ENCODE results near the gene FOXI3. TPM values are rescaled to one million over a fixed set of nuclear protein-coding genes. Genes with fewer than 3 reads are reported as not detected.

The FOXI3 gene
- total and polyA plus RNA-seq, 2 donors (not counting 3 experiments of a cell fraction or from before 2014, with no cell fraction given) = not detected

DNA sequence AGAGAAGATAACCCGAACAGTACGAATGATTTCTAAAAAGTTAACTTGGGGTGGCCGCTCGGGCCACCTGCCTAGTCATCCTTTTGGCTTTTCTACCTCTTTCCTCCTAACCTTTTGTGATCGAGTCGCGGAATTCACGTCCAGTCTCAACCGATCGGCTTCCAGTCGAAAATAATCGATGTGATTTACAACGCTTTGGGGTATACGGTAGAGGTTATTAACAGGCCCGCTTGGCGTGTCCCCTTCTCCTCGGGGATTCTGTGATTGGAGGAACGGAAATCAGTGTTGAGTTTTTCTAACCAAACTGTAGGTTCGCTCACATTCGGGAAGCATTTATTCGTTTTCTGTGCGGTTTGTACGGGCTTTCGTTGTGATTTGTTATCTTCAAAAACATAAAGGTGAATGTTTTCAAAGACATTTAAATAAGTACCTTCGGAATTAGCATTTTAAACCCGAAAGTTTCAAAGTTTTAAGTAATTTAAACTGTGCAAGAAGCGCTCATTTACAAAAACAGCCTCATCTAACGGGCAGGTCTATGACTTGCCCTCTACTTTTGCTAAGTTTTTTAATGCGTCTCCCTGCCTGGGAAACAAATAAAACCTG, 588 bp upstream of the FOXI3 start:
- intact Hi-C loops (cut with micrococcal nuclease) = no loop called here
- peak; percentile 31 for DNase-seq (ENCODE audit: low read depth, low spot score)
- peaks cover 36 to 44% of the 10 kb centered on the region in 2 experiments for H3K27me3 ChIP-seq (ENCODE audit: control insufficient read depth in 2 of 2, insufficient read depth in 2 of 2, low read length in 2 of 2)

More for the DNA sequence above, 588 bp upstream of the FOXI3 start:
- TF ChIP-seq FOS (IDR thresholded peaks at IDR 0.05; ENCODE audit: borderline replicate concordance, insufficient read depth, low read length) (no peak), EZH2 (IDR thresholded peaks at IDR 0.05; ENCODE audit: borderline replicate concordance, low read depth, low read length, severe bottlenecking) (no peak), MYC (IDR thresholded peaks at IDR 0.05; ENCODE audit: low read depth, low read length) (no peak), POLR2A (IDR thresholded peaks at IDR 0.05; ENCODE audit: low read depth, low read length) (no peak), GATA2 (IDR thresholded peaks at IDR 0.05; ENCODE audit: insufficient read depth, insufficient read length, low read depth, low read length) (no peak), JUN (IDR thresholded peaks at IDR 0.05; ENCODE audit: borderline replicate concordance, insufficient read depth, insufficient read length, low read depth) (no peak), POLR2AphosphoS5 (IDR thresholded peaks at IDR 0.05; ENCODE audit: insufficient read depth, low read depth, low read length) (no peak)
- TF ChIP-seq, protein P1, sequence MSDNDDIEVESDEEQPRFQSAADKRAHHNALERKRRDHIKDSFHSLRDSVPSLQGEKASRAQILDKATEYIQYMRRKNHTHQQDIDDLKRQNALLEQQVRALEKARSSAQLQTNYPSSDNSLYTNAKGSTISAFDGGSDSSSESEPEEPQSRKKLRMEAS (IDR thresholded peaks at IDR 0.05; ENCODE audit: insufficient read depth, insufficient read length) = no peak
- TF ChIP-seq, protein P2, sequence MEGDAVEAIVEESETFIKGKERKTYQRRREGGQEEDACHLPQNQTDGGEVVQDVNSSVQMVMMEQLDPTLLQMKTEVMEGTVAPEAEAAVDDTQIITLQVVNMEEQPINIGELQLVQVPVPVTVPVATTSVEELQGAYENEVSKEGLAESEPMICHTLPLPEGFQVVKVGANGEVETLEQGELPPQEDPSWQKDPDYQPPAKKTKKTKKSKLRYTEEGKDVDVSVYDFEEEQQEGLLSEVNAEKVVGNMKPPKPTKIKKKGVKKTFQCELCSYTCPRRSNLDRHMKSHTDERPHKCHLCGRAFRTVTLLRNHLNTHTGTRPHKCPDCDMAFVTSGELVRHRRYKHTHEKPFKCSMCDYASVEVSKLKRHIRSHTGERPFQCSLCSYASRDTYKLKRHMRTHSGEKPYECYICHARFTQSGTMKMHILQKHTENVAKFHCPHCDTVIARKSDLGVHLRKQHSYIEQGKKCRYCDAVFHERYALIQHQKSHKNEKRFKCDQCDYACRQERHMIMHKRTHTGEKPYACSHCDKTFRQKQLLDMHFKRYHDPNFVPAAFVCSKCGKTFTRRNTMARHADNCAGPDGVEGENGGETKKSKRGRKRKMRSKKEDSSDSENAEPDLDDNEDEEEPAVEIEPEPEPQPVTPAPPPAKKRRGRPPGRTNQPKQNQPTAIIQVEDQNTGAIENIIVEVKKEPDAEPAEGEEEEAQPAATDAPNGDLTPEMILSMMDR (IDR thresholded peaks at IDR 0.05; ENCODE audit: extremely low read depth in 1 of 2, insufficient read depth in 1 of 2, low read depth in 1 of 2, low read length in 2 of 2) = no peak
- no peak overlapping the region for H3K9ac ChIP-seq (replicated peaks; ENCODE audit: extremely low read depth, insufficient read depth, low read length)
- H3K79me2 ChIP-seq (ENCODE audit: control insufficient read depth, insufficient read depth, low read length) = no peaks in the 10 kb centered on the region
- no peak overlapping the region for H3K4me3 ChIP-seq (replicated peaks in 1 of 3; ENCODE audit: insufficient read depth in 1 of 3, low read depth in 1 of 3, low read length in 3 of 3)
- H3K4me1 ChIP-seq (ENCODE audit: control insufficient read depth, extremely low read depth, insufficient read depth, low read length) = peaks cover 3% of the 10 kb centered on the region
- no peaks in the 10 kb centered on the region for H4K20me1 ChIP-seq (replicated peaks; ENCODE audit: control insufficient read depth, extremely low read depth, insufficient read depth, low read length)
- dilution Hi-C loops (cut with MboI; ENCODE audit: extremely low pct_ligation_motif_present, low sequenced_read_pairs) = no loop called here
- no TSS peak for BruUV-seq (replicated peaks)
- H3K9me1 ChIP-seq (replicated peaks; ENCODE audit: control insufficient read depth, extremely low read depth, insufficient read depth, low read length) = no peaks in the 10 kb centered on the region
- H3K4me2 ChIP-seq (ENCODE audit: insufficient read depth, low read length) = no peak overlapping the region
- FAIRE-seq = no peak
- POLR2A ChIA-PET = no interaction called here
- H3K27ac ChIP-seq (ENCODE audit: insufficient read depth, low read depth, low read length) = no peak overlapping the region
- H2AFZ ChIP-seq (ENCODE audit: low read depth, low read length) = no peak overlapping the region
- no peaks in the 10 kb centered on the region for H3K9me3 ChIP-seq (replicated peaks; ENCODE audit: control insufficient read depth, insufficient read depth, low read length)
- H3K36me3 ChIP-seq (ENCODE audit: control insufficient read depth in 2 of 2, extremely low read depth in 1 of 2, insufficient read depth in 2 of 2, low read length in 2 of 2) = no peaks in the 10 kb centered on the region
- CTCF ChIA-PET = no interaction called here

All from endothelial cell of umbilical vein (primary cell).